K562 (cell line): ENCODE data around the gene CHCHD6. TPM values are rescaled to one million over a fixed set of nuclear protein-coding genes. Genes with fewer than 3 reads are reported as not detected.

Experiments
- BACH1 ChIP-seq: fragments of 200-800 bp; sonication (Bioruptor generic); IDR thresholded peaks from 2 replicates; pipeline ENCODE4 v1.6.1; 2016; ENCODE audit warnings: missing genetic modification characterization, missing compliant biosample characterization
- BRD4 ChIP-seq: fragments of 200-600 bp; sonication (generic); IDR thresholded peaks from 2 replicates; pipeline ENCODE4 v1.6.1; 2017; ENCODE audit warnings: inconsistent platforms
- CREB1 ChIP-seq, 2 experiments: sonication (generic) in 1 of 2; formaldehyde crosslinking in 1 of 2; IDR thresholded peaks; 2 replicates each; pipeline versions ENCODE4 v1.6.1 to v1.8.0; 2012 to 2022; ENCODE audit warnings: inconsistent platforms in 1 of 2, mild to moderate bottlenecking in 1 of 2, missing genetic modification reagents in 1 of 2, moderate library complexity in 1 of 2
- EGR1 ChIP-seq: fragments of 450-650 bp; conservative IDR thresholded peaks from 2 replicates; pipeline ENCODE4 v1.6.1; 2017; ENCODE audit warnings: mild to moderate bottlenecking
- GABPB1 ChIP-seq: sonication (generic); formaldehyde crosslinking; IDR thresholded peaks from 2 replicates; pipeline ENCODE4 v1.8.0; 2022; ENCODE audit warnings: mild to moderate bottlenecking, missing genetic modification reagents
- KDM2B ChIP-seq: fragments of 250-450 bp; sonication (Bioruptor Pico); IDR thresholded peaks from 2 replicates; pipeline ENCODE4 v1.8.0; 2021; ENCODE audit warnings: mild to moderate bottlenecking, moderate library complexity
- KLF6 ChIP-seq: fragments of 250-450 bp; sonication (Bioruptor Pico); IDR thresholded peaks from 2 replicates; pipeline ENCODE4 v1.4.0; 2020; ENCODE audit warnings: mild to moderate bottlenecking, moderate library complexity, borderline replicate concordance
- MAFG ChIP-seq: fragments of 450-650 bp; conservative IDR thresholded peaks from 2 replicates; pipeline ENCODE4 v1.6.1; 2016; ENCODE audit warnings: missing genetic modification characterization, missing compliant biosample characterization
- MYC ChIP-seq, 2 experiments: fragments of 250-450 bp in 1 of 2; sonication (Bioruptor Pico) in 1 of 2; IDR thresholded peaks; 2 replicates each; pipeline versions ENCODE4 v1.5.1 to v1.6.1; 2012 to 2021; ENCODE audit warnings: low read depth in 2 of 2, borderline replicate concordance in 1 of 2, improper control_type of control experiment in 1 of 2, low read length in 1 of 2, mild to moderate bottlenecking in 1 of 2, moderate library complexity in 1 of 2
- NFE2L1 ChIP-seq: fragments of 450-650 bp; IDR thresholded peaks from 2 replicates; pipeline ENCODE4 v1.6.1; 2016; ENCODE audit warnings: missing genetic modification characterization, low read depth, mild to moderate bottlenecking, missing compliant biosample characterization, moderate library complexity, borderline replicate concordance
- NFRKB ChIP-seq: fragments of 450-650 bp; IDR thresholded peaks from 2 replicates; pipeline ENCODE4 v1.6.1; 2016; ENCODE audit warnings: low read depth
- RFX1 ChIP-seq: fragments of 450-650 bp; IDR thresholded peaks from 2 replicates; pipeline ENCODE4 v1.6.1; 2016; ENCODE audit warnings: mild to moderate bottlenecking, moderate library complexity
- SMARCA4 ChIP-seq: fragments of 450-650 bp; IDR thresholded peaks from 2 replicates; pipeline ENCODE4 v1.6.1; 2016
- TCF3 ChIP-seq: sonication (generic); formaldehyde crosslinking; IDR thresholded peaks from 2 replicates; pipeline ENCODE4 v1.4.0; 2020; ENCODE audit warnings: mild to moderate bottlenecking, missing genetic modification reagents
- TRIM24 ChIP-seq, 2 experiments: fragments of 450-650 bp; IDR thresholded peaks; 2 replicates each; pipeline ENCODE4 v1.6.1; 2016
- ZBTB8A ChIP-seq: fragments of 450-650 bp; IDR thresholded peaks from 2 replicates; pipeline ENCODE4 v1.6.1; 2018; ENCODE audit warnings: mild to moderate bottlenecking, moderate library complexity; ENCODE audit not compliant: partially characterized antibody
- ZNF174 ChIP-seq: fragments of 250-450 bp; sonication (Bioruptor Pico); IDR thresholded peaks from 2 replicates; pipeline ENCODE4 v1.4.0; 2020; ENCODE audit warnings: mild to moderate bottlenecking
- ZNF444 ChIP-seq: fragments of 250-450 bp; sonication (Bioruptor Pico); IDR thresholded peaks from 2 replicates; pipeline ENCODE4 v1.4.0; 2020; ENCODE audit warnings: mild to moderate bottlenecking, moderate library complexity
- ZSCAN32 ChIP-seq: fragments of 450-650 bp; formaldehyde crosslinking; IDR thresholded peaks from 2 replicates; pipeline ENCODE4 v1.4.0; 2020; ENCODE audit warnings: mild to moderate bottlenecking, moderate library complexity
- polyA plus RNA-seq, 8 experiments: library from polyadenylated mRNA; depleted of rRNA in 4 of 8; stranded (reverse) in 5 of 8; unstranded in 3 of 8; fragments of >200 nt; fragmentation: Nextera tagmentation in 2 of 8; fragmentation: Illumina TruSeq in 1 of 8; extraction: Ambion mirVana in 2 of 8; extraction: Trizol in 1 of 8; gene quantifications; 2 replicates each; pipeline versions ENCODE4 v1.2.1 to v1.2.3, GENCODE V29; 2011 to 2014; ENCODE audit warnings: inconsistent platforms in 1 of 8, missing spikeins in 1 of 8
- total RNA-seq, 7 experiments: library from RNA; depleted of rRNA in 6 of 7; stranded (reverse); fragments of >200 nt in 6 of 7; fragmentation: Illumina TruSeq in 2 of 7; extraction: Trizol in 2 of 7; gene quantifications; 2 replicates each; pipeline versions ENCODE4 v1.2.1 to v1.2.3, GENCODE V29; 2011 to 2021; ENCODE audit warnings: low replicate concordance in 1 of 7
- TF ChIP-seq, protein P1 (sequence below), 2 experiments: fragments of 450-650 bp in 1 of 2; IDR thresholded peaks; 2 replicates each; pipeline ENCODE4 v1.6.1; 2011 to 2017; ENCODE audit warnings: low read depth in 2 of 2, antibody characterized with exemption in 1 of 2, borderline replicate concordance in 1 of 2, low read length in 1 of 2, mild to moderate bottlenecking in 1 of 2, mixed read lengths in 1 of 2; ENCODE audit not compliant: control insufficient read depth in 1 of 2
- TF ChIP-seq, protein P2 (sequence below): sonication (generic); formaldehyde crosslinking; IDR thresholded peaks from 2 replicates; pipeline ENCODE4 v1.8.1; 2023; ENCODE audit warnings: mild to moderate bottlenecking, missing genetic modification reagents
- TF ChIP-seq, protein P3 (sequence below), 2 experiments: fragments of 450-650 bp in 1 of 2; sonication (generic) in 1 of 2; formaldehyde crosslinking; conservative IDR thresholded peaks; 2 replicates each; pipeline versions ENCODE4 v1.4.0 to v1.8.1; 2020 to 2022; ENCODE audit warnings: mild to moderate bottlenecking in 1 of 2, missing genetic modification reagents in 1 of 2
- TF ChIP-seq, protein P4 (sequence below): sonication (generic); formaldehyde crosslinking; IDR thresholded peaks from 2 replicates; pipeline ENCODE4 v1.8.1; 2023; ENCODE audit warnings: mild to moderate bottlenecking, missing genetic modification reagents

CHCHD6 gene
- total and polyA plus RNA-seq, 9 of the 15 experiments (the other 6 are each of a cell fraction or from before 2014, with no cell fraction given): 4.6 to 18.6 (median 10.9) TPM

DNA sequence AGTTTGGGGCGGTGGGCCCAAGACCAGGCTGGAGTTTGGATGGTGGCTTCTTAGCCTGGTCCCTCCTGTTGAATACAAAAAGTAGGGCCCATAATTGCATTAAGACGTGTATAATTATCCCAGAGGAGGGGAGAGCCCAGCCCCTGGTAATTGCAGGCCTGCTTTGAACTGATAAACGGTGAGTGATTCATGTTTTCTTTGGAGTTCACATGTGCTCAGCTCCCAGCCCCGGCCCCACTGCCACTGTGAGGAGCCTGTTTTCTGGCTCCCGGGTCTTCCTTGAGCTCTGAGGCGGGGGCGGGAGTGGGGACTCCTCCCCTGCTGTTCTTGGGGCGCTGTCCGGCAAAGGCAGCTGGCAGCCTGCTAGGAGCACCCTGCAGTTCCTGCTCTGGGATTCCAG, 282.0 kb downstream of the CHCHD6 start (continued):
- TF ChIP-seq, protein P1, sequence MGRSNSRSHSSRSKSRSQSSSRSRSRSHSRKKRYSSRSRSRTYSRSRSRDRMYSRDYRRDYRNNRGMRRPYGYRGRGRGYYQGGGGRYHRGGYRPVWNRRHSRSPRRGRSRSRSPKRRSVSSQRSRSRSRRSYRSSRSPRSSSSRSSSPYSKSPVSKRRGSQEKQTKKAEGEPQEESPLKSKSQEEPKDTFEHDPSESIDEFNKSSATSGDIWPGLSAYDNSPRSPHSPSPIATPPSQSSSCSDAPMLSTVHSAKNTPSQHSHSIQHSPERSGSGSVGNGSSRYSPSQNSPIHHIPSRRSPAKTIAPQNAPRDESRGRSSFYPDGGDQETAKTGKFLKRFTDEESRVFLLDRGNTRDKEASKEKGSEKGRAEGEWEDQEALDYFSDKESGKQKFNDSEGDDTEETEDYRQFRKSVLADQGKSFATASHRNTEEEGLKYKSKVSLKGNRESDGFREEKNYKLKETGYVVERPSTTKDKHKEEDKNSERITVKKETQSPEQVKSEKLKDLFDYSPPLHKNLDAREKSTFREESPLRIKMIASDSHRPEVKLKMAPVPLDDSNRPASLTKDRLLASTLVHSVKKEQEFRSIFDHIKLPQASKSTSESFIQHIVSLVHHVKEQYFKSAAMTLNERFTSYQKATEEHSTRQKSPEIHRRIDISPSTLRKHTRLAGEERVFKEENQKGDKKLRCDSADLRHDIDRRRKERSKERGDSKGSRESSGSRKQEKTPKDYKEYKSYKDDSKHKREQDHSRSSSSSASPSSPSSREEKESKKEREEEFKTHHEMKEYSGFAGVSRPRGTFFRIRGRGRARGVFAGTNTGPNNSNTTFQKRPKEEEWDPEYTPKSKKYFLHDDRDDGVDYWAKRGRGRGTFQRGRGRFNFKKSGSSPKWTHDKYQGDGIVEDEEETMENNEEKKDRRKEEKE (IDR thresholded peaks at IDR 0.05; ENCODE audit: borderline replicate concordance in 1 of 2, control insufficient read depth in 1 of 2, low read depth in 2 of 2, low read length in 1 of 2): no peak
- TF ChIP-seq SMARCA4: peak; percentile 80
- peak; percentile 86 for TF ChIP-seq MYC (IDR thresholded peaks at IDR 0.05; ENCODE audit: low read depth, low read length)
- TF ChIP-seq MYC (CRISPR knock-in tag; IDR thresholded peaks at IDR 0.05; ENCODE audit: borderline replicate concordance, low read depth): no peak
- no peak for TF ChIP-seq NFE2L1 (tag)
- no peak for TF ChIP-seq ZNF174 (CRISPR knock-in tag)
- no peak for TF ChIP-seq BRD4
- TF ChIP-seq BACH1: no peak
- no peak for TF ChIP-seq KDM2B (CRISPR knock-in tag)
- no peak for TF ChIP-seq TRIM24 (IDR thresholded peaks at IDR 0.05)
- peak; percentile 82 for TF ChIP-seq TCF3 (CRISPR knock-in tag)
- no peak for TF ChIP-seq CREB1 (IDR thresholded peaks at IDR 0.05)
- TF ChIP-seq CREB1 (CRISPR knock-in tag; IDR thresholded peaks at IDR 0.05): no peak
- TF ChIP-seq, protein P2, sequence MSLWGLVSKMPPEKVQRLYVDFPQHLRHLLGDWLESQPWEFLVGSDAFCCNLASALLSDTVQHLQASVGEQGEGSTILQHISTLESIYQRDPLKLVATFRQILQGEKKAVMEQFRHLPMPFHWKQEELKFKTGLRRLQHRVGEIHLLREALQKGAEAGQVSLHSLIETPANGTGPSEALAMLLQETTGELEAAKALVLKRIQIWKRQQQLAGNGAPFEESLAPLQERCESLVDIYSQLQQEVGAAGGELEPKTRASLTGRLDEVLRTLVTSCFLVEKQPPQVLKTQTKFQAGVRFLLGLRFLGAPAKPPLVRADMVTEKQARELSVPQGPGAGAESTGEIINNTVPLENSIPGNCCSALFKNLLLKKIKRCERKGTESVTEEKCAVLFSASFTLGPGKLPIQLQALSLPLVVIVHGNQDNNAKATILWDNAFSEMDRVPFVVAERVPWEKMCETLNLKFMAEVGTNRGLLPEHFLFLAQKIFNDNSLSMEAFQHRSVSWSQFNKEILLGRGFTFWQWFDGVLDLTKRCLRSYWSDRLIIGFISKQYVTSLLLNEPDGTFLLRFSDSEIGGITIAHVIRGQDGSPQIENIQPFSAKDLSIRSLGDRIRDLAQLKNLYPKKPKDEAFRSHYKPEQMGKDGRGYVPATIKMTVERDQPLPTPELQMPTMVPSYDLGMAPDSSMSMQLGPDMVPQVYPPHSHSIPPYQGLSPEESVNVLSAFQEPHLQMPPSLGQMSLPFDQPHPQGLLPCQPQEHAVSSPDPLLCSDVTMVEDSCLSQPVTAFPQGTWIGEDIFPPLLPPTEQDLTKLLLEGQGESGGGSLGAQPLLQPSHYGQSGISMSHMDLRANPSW (CRISPR knock-in tag): no peak
- TF ChIP-seq, protein P3, sequence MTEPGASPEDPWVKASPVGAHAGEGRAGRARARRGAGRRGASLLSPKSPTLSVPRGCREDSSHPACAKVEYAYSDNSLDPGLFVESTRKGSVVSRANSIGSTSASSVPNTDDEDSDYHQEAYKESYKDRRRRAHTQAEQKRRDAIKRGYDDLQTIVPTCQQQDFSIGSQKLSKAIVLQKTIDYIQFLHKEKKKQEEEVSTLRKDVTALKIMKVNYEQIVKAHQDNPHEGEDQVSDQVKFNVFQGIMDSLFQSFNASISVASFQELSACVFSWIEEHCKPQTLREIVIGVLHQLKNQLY (CRISPR knock-in tag; conservative IDR thresholded peaks at IDR 0.05): no peak
- TF ChIP-seq MAFG (tag): no peak
- no peak for TF ChIP-seq ZBTB8A
- no peak for TF ChIP-seq NFRKB
- no peak for TF ChIP-seq KLF6 (CRISPR knock-in tag)
- TF ChIP-seq, protein P4, sequence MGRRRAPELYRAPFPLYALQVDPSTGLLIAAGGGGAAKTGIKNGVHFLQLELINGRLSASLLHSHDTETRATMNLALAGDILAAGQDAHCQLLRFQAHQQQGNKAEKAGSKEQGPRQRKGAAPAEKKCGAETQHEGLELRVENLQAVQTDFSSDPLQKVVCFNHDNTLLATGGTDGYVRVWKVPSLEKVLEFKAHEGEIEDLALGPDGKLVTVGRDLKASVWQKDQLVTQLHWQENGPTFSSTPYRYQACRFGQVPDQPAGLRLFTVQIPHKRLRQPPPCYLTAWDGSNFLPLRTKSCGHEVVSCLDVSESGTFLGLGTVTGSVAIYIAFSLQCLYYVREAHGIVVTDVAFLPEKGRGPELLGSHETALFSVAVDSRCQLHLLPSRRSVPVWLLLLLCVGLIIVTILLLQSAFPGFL: no peak
- TF ChIP-seq GABPB1: no peak
- no peak for TF ChIP-seq ZSCAN32
- TF ChIP-seq ZNF444 (CRISPR knock-in tag): no peak
- peak; percentile 91 for TF ChIP-seq EGR1
- no peak for TF ChIP-seq RFX1
